H1 (cell line): ENCODE measurements around the gene TMEM232. TPM values are rescaled to one million over a fixed set of nuclear protein-coding genes. Genes with fewer than 3 reads are reported as not detected.

ENCODE experiments used
- JUN ChIP-seq: IDR thresholded peaks from 2 replicates; pipeline ENCODE4 v1.6.1; 2011; ENCODE audit warnings: low read depth, mild to moderate bottlenecking, improper control_type of control experiment, low read length
- RNF2 ChIP-seq: fragments of 200-900, 300-1000 bp; sonication (generic); IDR thresholded peaks from 2 replicates; pipeline ENCODE4 v1.7.1; 2016; ENCODE audit warnings: borderline replicate concordance, low read depth, mild to moderate bottlenecking, antibody characterized with exemption, low read length; ENCODE audit not compliant: poor library complexity, severe bottlenecking; ENCODE audit errors: missing control alignments
- SIN3A ChIP-seq, 2 experiments: IDR thresholded peaks in 1 of 2; conservative IDR thresholded peaks in 1 of 2; 2 replicates each; pipeline ENCODE4 v1.6.1; 2011 to 2012; ENCODE audit warnings: low read length in 2 of 2, improper control_type of control experiment in 1 of 2, low read depth in 1 of 2, mild to moderate bottlenecking in 1 of 2
- polyA plus RNA-seq, 7 experiments: library from polyadenylated mRNA; depleted of rRNA in 3 of 7; stranded (reverse) in 5 of 7; unstranded in 2 of 7; fragments of >200 nt in 5 of 7; fragments of 200-250 nt in 2 of 7; gene quantifications; 1 replicate in 5 of 7; 2 replicates in 1 of 7; 4 replicates in 1 of 7; pipeline versions ENCODE4 v1.2.1 to v1.2.3, GENCODE V29; 2011 to 2013; ENCODE audit warnings: missing spikeins in 2 of 7, mixed read lengths in 2 of 7
- total RNA-seq: library from RNA; stranded (reverse); fragmentation: NEBNext Ultra II Directional; extraction: Animal tissue kit (Norgen Biotek cat#: 25700); gene quantifications from 2 replicates; pipeline ENCODE4 v1.2.1, GENCODE V29; 2021
- TF ChIP-seq, protein P1 (sequence below): fragments of 300-600 bp; sonication (generic); IDR thresholded peaks from 2 replicates; pipeline ENCODE4 v1.7.1; 2012; ENCODE audit warnings: low read length, moderate library complexity, mild to moderate bottlenecking, inconsistent platforms; ENCODE audit not compliant: insufficient replicate concordance

The TMEM232 gene
- total and polyA plus RNA-seq, 2 of the 8 experiments (the other 6 are each of a cell fraction or from before 2014, with no cell fraction given), result 0.38 to 1.3 TPM

DNA sequence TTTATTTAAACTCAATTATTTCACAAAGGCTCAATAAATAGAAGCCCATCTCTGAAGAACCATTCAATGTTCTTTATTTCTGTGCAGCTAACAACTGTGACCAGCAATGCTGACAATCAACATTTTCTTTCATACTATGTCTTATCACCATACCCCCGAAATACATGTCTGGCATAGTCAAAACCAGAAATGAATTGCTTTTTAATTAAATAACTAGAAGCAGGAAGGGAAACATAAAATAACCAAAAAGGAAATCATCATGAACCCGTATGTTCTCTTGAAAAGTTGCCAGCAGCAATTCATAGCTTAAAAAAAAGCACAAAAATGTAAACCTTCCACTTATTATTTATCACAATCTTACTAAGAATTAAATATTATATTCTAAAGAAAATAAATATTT, 212.4 kb downstream of the TMEM232 start (continued):
- TF ChIP-seq, protein P1, sequence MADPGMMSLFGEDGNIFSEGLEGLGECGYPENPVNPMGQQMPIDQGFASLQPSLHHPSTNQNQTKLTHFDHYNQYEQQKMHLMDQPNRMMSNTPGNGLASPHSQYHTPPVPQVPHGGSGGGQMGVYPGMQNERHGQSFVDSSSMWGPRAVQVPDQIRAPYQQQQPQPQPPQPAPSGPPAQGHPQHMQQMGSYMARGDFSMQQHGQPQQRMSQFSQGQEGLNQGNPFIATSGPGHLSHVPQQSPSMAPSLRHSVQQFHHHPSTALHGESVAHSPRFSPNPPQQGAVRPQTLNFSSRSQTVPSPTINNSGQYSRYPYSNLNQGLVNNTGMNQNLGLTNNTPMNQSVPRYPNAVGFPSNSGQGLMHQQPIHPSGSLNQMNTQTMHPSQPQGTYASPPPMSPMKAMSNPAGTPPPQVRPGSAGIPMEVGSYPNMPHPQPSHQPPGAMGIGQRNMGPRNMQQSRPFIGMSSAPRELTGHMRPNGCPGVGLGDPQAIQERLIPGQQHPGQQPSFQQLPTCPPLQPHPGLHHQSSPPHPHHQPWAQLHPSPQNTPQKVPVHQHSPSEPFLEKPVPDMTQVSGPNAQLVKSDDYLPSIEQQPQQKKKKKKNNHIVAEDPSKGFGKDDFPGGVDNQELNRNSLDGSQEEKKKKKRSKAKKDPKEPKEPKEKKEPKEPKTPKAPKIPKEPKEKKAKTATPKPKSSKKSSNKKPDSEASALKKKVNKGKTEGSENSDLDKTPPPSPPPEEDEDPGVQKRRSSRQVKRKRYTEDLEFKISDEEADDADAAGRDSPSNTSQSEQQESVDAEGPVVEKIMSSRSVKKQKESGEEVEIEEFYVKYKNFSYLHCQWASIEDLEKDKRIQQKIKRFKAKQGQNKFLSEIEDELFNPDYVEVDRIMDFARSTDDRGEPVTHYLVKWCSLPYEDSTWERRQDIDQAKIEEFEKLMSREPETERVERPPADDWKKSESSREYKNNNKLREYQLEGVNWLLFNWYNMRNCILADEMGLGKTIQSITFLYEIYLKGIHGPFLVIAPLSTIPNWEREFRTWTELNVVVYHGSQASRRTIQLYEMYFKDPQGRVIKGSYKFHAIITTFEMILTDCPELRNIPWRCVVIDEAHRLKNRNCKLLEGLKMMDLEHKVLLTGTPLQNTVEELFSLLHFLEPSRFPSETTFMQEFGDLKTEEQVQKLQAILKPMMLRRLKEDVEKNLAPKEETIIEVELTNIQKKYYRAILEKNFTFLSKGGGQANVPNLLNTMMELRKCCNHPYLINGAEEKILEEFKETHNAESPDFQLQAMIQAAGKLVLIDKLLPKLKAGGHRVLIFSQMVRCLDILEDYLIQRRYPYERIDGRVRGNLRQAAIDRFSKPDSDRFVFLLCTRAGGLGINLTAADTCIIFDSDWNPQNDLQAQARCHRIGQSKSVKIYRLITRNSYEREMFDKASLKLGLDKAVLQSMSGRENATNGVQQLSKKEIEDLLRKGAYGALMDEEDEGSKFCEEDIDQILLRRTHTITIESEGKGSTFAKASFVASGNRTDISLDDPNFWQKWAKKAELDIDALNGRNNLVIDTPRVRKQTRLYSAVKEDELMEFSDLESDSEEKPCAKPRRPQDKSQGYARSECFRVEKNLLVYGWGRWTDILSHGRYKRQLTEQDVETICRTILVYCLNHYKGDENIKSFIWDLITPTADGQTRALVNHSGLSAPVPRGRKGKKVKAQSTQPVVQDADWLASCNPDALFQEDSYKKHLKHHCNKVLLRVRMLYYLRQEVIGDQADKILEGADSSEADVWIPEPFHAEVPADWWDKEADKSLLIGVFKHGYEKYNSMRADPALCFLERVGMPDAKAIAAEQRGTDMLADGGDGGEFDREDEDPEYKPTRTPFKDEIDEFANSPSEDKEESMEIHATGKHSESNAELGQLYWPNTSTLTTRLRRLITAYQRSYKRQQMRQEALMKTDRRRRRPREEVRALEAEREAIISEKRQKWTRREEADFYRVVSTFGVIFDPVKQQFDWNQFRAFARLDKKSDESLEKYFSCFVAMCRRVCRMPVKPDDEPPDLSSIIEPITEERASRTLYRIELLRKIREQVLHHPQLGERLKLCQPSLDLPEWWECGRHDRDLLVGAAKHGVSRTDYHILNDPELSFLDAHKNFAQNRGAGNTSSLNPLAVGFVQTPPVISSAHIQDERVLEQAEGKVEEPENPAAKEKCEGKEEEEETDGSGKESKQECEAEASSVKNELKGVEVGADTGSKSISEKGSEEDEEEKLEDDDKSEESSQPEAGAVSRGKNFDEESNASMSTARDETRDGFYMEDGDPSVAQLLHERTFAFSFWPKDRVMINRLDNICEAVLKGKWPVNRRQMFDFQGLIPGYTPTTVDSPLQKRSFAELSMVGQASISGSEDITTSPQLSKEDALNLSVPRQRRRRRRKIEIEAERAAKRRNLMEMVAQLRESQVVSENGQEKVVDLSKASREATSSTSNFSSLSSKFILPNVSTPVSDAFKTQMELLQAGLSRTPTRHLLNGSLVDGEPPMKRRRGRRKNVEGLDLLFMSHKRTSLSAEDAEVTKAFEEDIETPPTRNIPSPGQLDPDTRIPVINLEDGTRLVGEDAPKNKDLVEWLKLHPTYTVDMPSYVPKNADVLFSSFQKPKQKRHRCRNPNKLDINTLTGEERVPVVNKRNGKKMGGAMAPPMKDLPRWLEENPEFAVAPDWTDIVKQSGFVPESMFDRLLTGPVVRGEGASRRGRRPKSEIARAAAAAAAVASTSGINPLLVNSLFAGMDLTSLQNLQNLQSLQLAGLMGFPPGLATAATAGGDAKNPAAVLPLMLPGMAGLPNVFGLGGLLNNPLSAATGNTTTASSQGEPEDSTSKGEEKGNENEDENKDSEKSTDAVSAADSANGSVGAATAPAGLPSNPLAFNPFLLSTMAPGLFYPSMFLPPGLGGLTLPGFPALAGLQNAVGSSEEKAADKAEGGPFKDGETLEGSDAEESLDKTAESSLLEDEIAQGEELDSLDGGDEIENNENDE, result no peak
- TF ChIP-seq SIN3A (conservative IDR thresholded peaks at IDR 0.05 in 1 of 2, IDR thresholded peaks at IDR 0.05 in 1 of 2; ENCODE audit: low read depth in 1 of 2, low read length in 2 of 2) (no peak), JUN (no peak), RNF2 (no peak)
- TF ChIP-seq, all 59 proteins: peak for 0
